WTC11 (cell line): ENCODE results near the gene FOCAD. TPM values are rescaled to one million over a fixed set of nuclear protein-coding genes. Genes with fewer than 3 reads are reported as not detected.

Source experiments
- ATAC-seq: fragments of 200-7000 bp; cut with Tn5 transposase; 2 replicates; pipeline ENCODE4 v1.10.0; 2021; ENCODE audit warnings: mild to moderate bottlenecking, moderate library complexity
- CTCF ChIA-PET: fragments of 300-600 bp; sonication (Branson Sonifier 250); formaldehyde crosslinking; loops from one replicate; lab custom pipeline; 2021; ENCODE audit warnings: antibody characterized with exemption; lab: Charles Lee
- POLR2A ChIA-PET: fragments of 350-600 bp; sonication (Branson Sonifier 250); formaldehyde crosslinking; loops from one replicate; lab custom pipeline; 2021; ENCODE audit warnings: antibody characterized with exemption; lab: Charles Lee
- DNase-seq: peaks from one replicate; pipeline ENCODE4 v3.0.0; 2021; ENCODE audit warnings: low spot score
- H3K27ac Mint-ChIP-seq: 2 replicates; pipeline ENCODE4 v1.8.0; 2021; ENCODE audit warnings: mixed read lengths
- H3K27me3 Mint-ChIP-seq: 2 replicates; pipeline ENCODE4 v1.8.0; 2021; ENCODE audit warnings: low read depth, mild to moderate bottlenecking, moderate library complexity, mixed read lengths
- H3K36me3 Mint-ChIP-seq: 2 replicates; pipeline ENCODE4 v1.8.0; 2021; ENCODE audit warnings: mixed read lengths
- H3K4me1 Mint-ChIP-seq: 2 replicates; pipeline ENCODE4 v1.8.0; 2022; ENCODE audit warnings: mixed read lengths
- H3K4me3 Mint-ChIP-seq: 2 replicates; pipeline ENCODE4 v1.8.0; 2021; ENCODE audit warnings: mild to moderate bottlenecking, moderate library complexity, mixed read lengths
- H3K9me3 Mint-ChIP-seq: 2 replicates; pipeline ENCODE4 v1.8.0; 2021; ENCODE audit warnings: mixed read lengths
- AFF4 ChIP-seq: sonication (generic); formaldehyde crosslinking; IDR thresholded peaks from 2 replicates; pipeline ENCODE4 v1.8.1; 2023; ENCODE audit warnings: mild to moderate bottlenecking, missing genetic modification reagents, borderline replicate concordance
- ARID4B ChIP-seq: sonication (generic); formaldehyde crosslinking; IDR thresholded peaks from 2 replicates; pipeline ENCODE4 v1.8.0; 2023; ENCODE audit warnings: missing genetic modification reagents, mild to moderate bottlenecking, borderline replicate concordance
- ATF1 ChIP-seq: sonication (generic); formaldehyde crosslinking; IDR thresholded peaks from 2 replicates; pipeline ENCODE4 v1.8.1; 2023; ENCODE audit warnings: mild to moderate bottlenecking, moderate library complexity, missing genetic modification reagents
- CTCF ChIP-seq: fragments of 200-600 bp; IDR thresholded peaks from 2 replicates; pipeline ENCODE4 v1.8.0; 2022; ENCODE audit warnings: antibody characterized with exemption
- ESRRA ChIP-seq: sonication (generic); formaldehyde crosslinking; IDR thresholded peaks from 2 replicates; pipeline ENCODE4 v1.8.1; 2022; ENCODE audit warnings: mild to moderate bottlenecking, missing genetic modification reagents, borderline replicate concordance
- HMGXB4 ChIP-seq: sonication (generic); formaldehyde crosslinking; IDR thresholded peaks from 2 replicates; pipeline ENCODE4 v1.8.1; 2023; ENCODE audit warnings: mild to moderate bottlenecking, moderate library complexity, missing genetic modification reagents
- IRF1 ChIP-seq: sonication (generic); formaldehyde crosslinking; IDR thresholded peaks from 2 replicates; pipeline ENCODE4 v1.8.0; 2023; ENCODE audit warnings: missing genetic modification reagents
- KAT7 ChIP-seq: sonication (generic); formaldehyde crosslinking; IDR thresholded peaks from 2 replicates; pipeline ENCODE4 v1.8.1; 2023; ENCODE audit warnings: missing genetic modification reagents, mild to moderate bottlenecking, borderline replicate concordance
- MAX ChIP-seq: sonication (generic); formaldehyde crosslinking; IDR thresholded peaks from 2 replicates; pipeline ENCODE4 v1.8.0; 2022; ENCODE audit warnings: mild to moderate bottlenecking, missing genetic modification reagents
- MLX ChIP-seq: sonication (generic); formaldehyde crosslinking; IDR thresholded peaks from 2 replicates; pipeline ENCODE4 v1.8.1; 2023; ENCODE audit warnings: mild to moderate bottlenecking, missing genetic modification reagents, moderate library complexity
- NR1H2 ChIP-seq: sonication (generic); formaldehyde crosslinking; IDR thresholded peaks from 2 replicates; pipeline ENCODE4 v1.9.0; 2021; ENCODE audit warnings: mild to moderate bottlenecking, moderate library complexity, missing genetic modification reagents
- NR3C1 ChIP-seq: sonication (generic); formaldehyde crosslinking; conservative IDR thresholded peaks from 2 replicates; pipeline ENCODE4 v1.8.1; 2023; ENCODE audit warnings: low read depth, mild to moderate bottlenecking, missing genetic modification reagents
- TCF7 ChIP-seq: sonication (generic); formaldehyde crosslinking; IDR thresholded peaks from 2 replicates; pipeline ENCODE4 v1.8.0; 2022; ENCODE audit warnings: mild to moderate bottlenecking, low read depth, missing genetic modification reagents, moderate library complexity
- ZNF281 ChIP-seq: sonication (generic); formaldehyde crosslinking; IDR thresholded peaks from 2 replicates; pipeline ENCODE4 v1.8.0; 2023; ENCODE audit warnings: mild to moderate bottlenecking, missing genetic modification reagents
- total RNA-seq: library from RNA; stranded (reverse); gene quantifications from 3 replicates; pipeline ENCODE4 v1.2.3, GENCODE V29; 2021

FOCAD gene
- total RNA-seq, 1 experiment from 2014 or later: 34.3 TPM

GRCh38 chr9:20685769-20686168 lies 1.7 kb downstream of the FOCAD start:
- ChIA-PET CTCF (no interaction called here), POLR2A (interaction anchor here (0.6 kb wide), 1 partner anchor 1263 kb away, joined by 3 read pairs; no protein-coding TSS in a partner anchor)
- Mint-ChIP-seq H3K4me1 (peaks cover 20% of the 10 kb centered on the region), H3K4me3 (0 out of 2 replicates have a peak overlapping the region, but pooled peaks have one; percentile 76), H3K36me3 (no peaks in the 10 kb centered on the region), H3K27ac (no peak overlapping the region), H3K27me3 (no peaks in the 10 kb centered on the region), H3K9me3 (no peaks in the 10 kb centered on the region)
- TF ChIP-seq CTCF (no peak), MAX (CRISPR knock-in tag) (no peak), NR1H2 (no peak), ARID4B (CRISPR knock-in tag) (no peak), ZNF281 (CRISPR knock-in tag) (no peak), ESRRA (CRISPR knock-in tag) (no peak), KAT7 (no peak), NR3C1 (no peak), AFF4 (CRISPR knock-in tag) (no peak)
- no peak for DNase-seq
- ATAC-seq: no peak

- H3K9me3 Mint-ChIP-seq: no peaks in the 10 kb centered on the region
- H3K36me3 Mint-ChIP-seq: no peaks in the 10 kb centered on the region
- H3K27ac Mint-ChIP-seq: no peak overlapping the region
- H3K4me3 Mint-ChIP-seq: no peak overlapping the region
- H3K27me3 Mint-ChIP-seq: no peaks in the 10 kb centered on the region
- DNase-seq (no peak), ATAC-seq (no peak)
- no peak for TF ChIP-seq IRF1 (CRISPR knock-in tag)
- no peak for TF ChIP-seq MLX (CRISPR knock-in tag)
- TF ChIP-seq HMGXB4 (CRISPR knock-in tag): no peak
- no peak for TF ChIP-seq TCF7 (CRISPR knock-in tag)
- TF ChIP-seq ATF1 (CRISPR knock-in tag): no peak
- CTCF ChIA-PET: interaction anchor here (0.6 kb wide), 1 partner anchor 88 kb away, joined by 4 read pairs; no protein-coding TSS in a partner anchor
- POLR2A ChIA-PET: interaction anchor here (0.7 kb wide), 1 partner anchor 183 kb away, joined by 4 read pairs; no protein-coding TSS in a partner anchor
- H3K4me1 Mint-ChIP-seq: peaks cover 23% of the 10 kb centered on the region
Observed at GRCh38 chr9:20689833-20690232, 5.8 kb downstream of the FOCAD start.
